ENCODE data around the gene COMMD1. TPM values are rescaled to one million over a fixed set of nuclear protein-coding genes. Genes with fewer than 3 reads are reported as not detected.

The COMMD1 gene
- total and polyA plus RNA-seq, 7 experiments from 2014 or later = 15.6 to 65.3 (median 21.4) TPM

DNA sequence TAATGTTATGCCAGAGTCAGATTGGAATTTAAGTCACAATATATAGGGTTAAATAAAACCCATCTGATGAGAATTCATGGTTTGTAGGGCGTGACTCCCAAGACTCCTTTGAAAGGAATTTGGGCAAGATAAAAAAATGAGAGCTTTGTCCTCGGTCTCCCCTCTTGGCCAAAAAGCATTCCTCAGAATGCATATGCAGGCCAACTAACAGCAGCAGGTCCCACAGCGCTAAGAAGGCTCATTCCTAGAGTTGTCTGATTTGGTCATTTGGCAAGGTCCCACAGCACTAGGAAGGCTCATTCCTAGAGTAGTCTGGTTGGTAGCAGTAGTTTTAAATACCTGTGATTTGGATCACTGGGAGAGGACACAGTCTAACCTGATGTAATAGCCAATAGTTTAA is 184.2 kb downstream of the COMMD1 start:
- ChIA-PET CTCF (no interaction called here), POLR2A (no interaction called here)
- no peaks in the 10 kb centered on the region for H3K36me3 ChIP-seq (ENCODE audit: control insufficient read depth in 2 of 3, insufficient read depth in 3 of 3, low read length in 3 of 3)
- Mint-ChIP-seq H3K27ac (no peak overlapping the region), H3K4me1 (peaks cover 0 to 7% (median 0%) of the 10 kb centered on the region in 7 donors), H3K36me3 (peaks cover 0 to 29% (median 16%) of the 10 kb centered on the region in 5 donors), H3K4me3 (no peak overlapping the region), H3K27me3 (no peaks in the 10 kb centered on the region), H3K9me3 (no peaks in the 10 kb centered on the region)
- no peak overlapping the region for H3K27ac ChIP-seq (ENCODE audit: low read depth, low read length)
- ATAC-seq = no peak
- H3K9me3 ChIP-seq (ENCODE audit: control insufficient read depth in 2 of 3, low read length in 3 of 3) = no peaks in the 10 kb centered on the region
- no peaks in the 10 kb centered on the region for H3K4me1 ChIP-seq (ENCODE audit: control insufficient read depth in 2 of 2, insufficient read depth in 2 of 2, low read length in 2 of 2)
- no peak overlapping the region for H3K4me3 ChIP-seq (ENCODE audit: low read length)
- DNase-seq = no peak
- no peaks in the 10 kb centered on the region for H3K27me3 ChIP-seq (ENCODE audit: control insufficient read depth in 2 of 2, insufficient read depth in 2 of 2, low read length in 2 of 2)
- intact Hi-C loops (cut with micrococcal nuclease) = no loop called here

DNA sequence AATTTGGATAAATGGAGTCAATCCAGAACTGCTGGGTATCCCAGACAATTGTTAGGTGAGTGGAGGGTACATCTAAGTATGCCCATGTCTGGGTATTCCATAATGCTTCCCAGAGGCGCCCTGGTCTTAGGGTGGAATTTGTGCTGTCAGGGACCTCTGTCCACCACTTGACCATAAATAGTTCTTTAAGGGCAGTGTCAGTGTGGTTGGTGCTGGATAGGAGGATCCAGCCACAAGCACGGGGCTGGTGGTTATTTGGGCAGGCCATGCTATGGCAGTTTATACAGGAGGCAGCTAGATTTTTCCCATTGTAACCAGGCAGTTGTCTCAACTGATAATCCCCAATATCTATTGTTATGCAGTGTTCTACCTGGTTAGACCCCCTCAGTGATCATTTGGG is 186.0 kb downstream of the COMMD1 start:
- no peak overlapping the region for H3K4me3 Mint-ChIP-seq
- POLR2A ChIA-PET = no interaction called here
- Histone ChIP-seq H3K27me3 (ENCODE audit: control insufficient read depth in 2 of 2, insufficient read depth in 2 of 2, low read length in 2 of 2) (no peaks in the 10 kb centered on the region), H3K9me3 (ENCODE audit: control insufficient read depth in 2 of 3, low read length in 3 of 3) (no peaks in the 10 kb centered on the region), H3K4me1 (ENCODE audit: control insufficient read depth in 2 of 2, insufficient read depth in 2 of 2, low read length in 2 of 2) (no peaks in the 10 kb centered on the region), H3K36me3 (ENCODE audit: control insufficient read depth in 2 of 3, insufficient read depth in 3 of 3, low read length in 3 of 3) (no peaks in the 10 kb centered on the region), H3K27ac (ENCODE audit: low read depth, low read length) (no peak overlapping the region), H3K4me3 (ENCODE audit: low read length) (no peak overlapping the region)
- intact Hi-C loops (cut with micrococcal nuclease) = no loop called here
- ATAC-seq = no peak
- no peak overlapping the region for H3K27ac Mint-ChIP-seq
- H3K4me1 Mint-ChIP-seq = peaks cover 0 to 7% (median 0%) of the 10 kb centered on the region in 7 donors
- CTCF ChIA-PET = no interaction called here
- H3K36me3 Mint-ChIP-seq = peaks cover 0 to 29% (median 16%) of the 10 kb centered on the region in 5 donors
- H3K9me3 Mint-ChIP-seq = no peaks in the 10 kb centered on the region
- no peaks in the 10 kb centered on the region for H3K27me3 Mint-ChIP-seq
- DNase-seq = no peak

- POLR2A ChIA-PET = no interaction called here
- H3K27ac Mint-ChIP-seq = no peak overlapping the region
- CTCF ChIA-PET = no interaction called here
- Histone ChIP-seq H3K9me3 (ENCODE audit: control insufficient read depth in 2 of 3, low read length in 3 of 3) (no peaks in the 10 kb centered on the region), H3K4me1 (ENCODE audit: control insufficient read depth in 2 of 2, insufficient read depth in 2 of 2, low read length in 2 of 2) (no peaks in the 10 kb centered on the region), H3K27me3 (ENCODE audit: control insufficient read depth in 2 of 2, insufficient read depth in 2 of 2, low read length in 2 of 2) (no peaks in the 10 kb centered on the region), H3K27ac (ENCODE audit: low read depth, low read length) (no peak overlapping the region), H3K4me3 (ENCODE audit: low read length) (no peak overlapping the region), H3K36me3 (ENCODE audit: control insufficient read depth in 2 of 3, insufficient read depth in 3 of 3, low read length in 3 of 3) (no peaks in the 10 kb centered on the region)
- intact Hi-C loops (cut with micrococcal nuclease) = no loop called here
- ATAC-seq (no peak), DNase-seq (no peak)
- H3K4me1 Mint-ChIP-seq = peaks cover 0 to 4% (median 0%) of the 10 kb centered on the region in 7 donors
- peaks cover 0 to 3% (median 0%) of the 10 kb centered on the region in 11 donors for H3K9me3 Mint-ChIP-seq
- H3K27me3 Mint-ChIP-seq = no peaks in the 10 kb centered on the region
- H3K4me3 Mint-ChIP-seq = no peak overlapping the region
- H3K36me3 Mint-ChIP-seq = peaks cover 0 to 11% (median 5%) of the 10 kb centered on the region in 5 donors
These were observed 193.6 kb downstream of the COMMD1 start for GRCh38 chr2:62099050-62099449.

DNA sequence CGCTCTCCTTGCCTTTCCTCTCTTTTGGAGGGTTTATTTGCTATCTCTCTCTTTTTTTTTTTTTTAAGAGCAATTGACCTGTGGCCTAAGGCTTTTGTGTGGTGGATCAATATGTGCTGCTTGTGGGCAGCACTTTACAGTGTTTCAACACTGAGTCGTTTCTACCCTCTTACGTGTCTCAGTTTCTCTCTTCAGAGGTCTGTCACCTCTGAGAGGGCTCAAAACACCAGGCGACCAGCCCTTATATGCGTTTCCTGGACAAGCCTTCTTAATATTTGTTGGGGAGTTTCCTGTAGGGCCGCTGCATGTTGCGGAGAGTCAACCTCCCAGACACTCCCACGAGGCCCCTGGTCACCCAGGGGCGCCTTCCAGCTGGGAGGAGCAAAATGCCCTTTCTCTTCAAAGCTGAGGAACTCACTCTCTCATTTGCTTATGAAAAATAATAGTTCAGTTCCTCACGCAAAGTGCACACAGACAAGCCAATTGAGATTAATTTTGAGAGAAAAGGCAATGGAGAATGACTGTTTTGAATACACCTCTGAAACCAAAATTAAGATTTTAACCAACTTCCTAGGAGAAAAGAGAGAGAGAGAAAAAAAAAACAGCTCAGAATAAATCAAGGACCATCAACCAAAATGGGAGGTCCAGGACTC is 194.2 kb downstream of the COMMD1 start:
- Mint-ChIP-seq H3K9me3 (peaks cover 0 to 3% (median 0%) of the 10 kb centered on the region in 11 donors), H3K27ac (no peak overlapping the region)
- H3K27ac ChIP-seq (ENCODE audit: low read depth, low read length) = no peak overlapping the region

GRCh38 chr2:62101886-62102285 is 196.4 kb downstream of the COMMD1 start:
- DNase-seq (no peak), ATAC-seq (no peak)
- Mint-ChIP-seq H3K27me3 (no peaks in the 10 kb centered on the region), H3K4me3 (no peak overlapping the region), H3K9me3 (peaks cover 0 to 3% (median 0%) of the 10 kb centered on the region in 11 donors), H3K27ac (no peak overlapping the region), H3K36me3 (peaks cover 0 to 12% (median 5%) of the 10 kb centered on the region in 5 donors), H3K4me1 (peaks cover 0 to 4% (median 0%) of the 10 kb centered on the region in 7 donors)
- ChIA-PET POLR2A (no interaction called here), CTCF (no interaction called here)
- intact Hi-C loops (cut with micrococcal nuclease) = no loop called here
- H3K4me1 ChIP-seq (ENCODE audit: control insufficient read depth in 2 of 2, insufficient read depth in 2 of 2, low read length in 2 of 2) = no peaks in the 10 kb centered on the region
- H3K36me3 ChIP-seq (ENCODE audit: control insufficient read depth in 2 of 3, insufficient read depth in 3 of 3, low read length in 3 of 3) = no peaks in the 10 kb centered on the region
- H3K4me3 ChIP-seq (ENCODE audit: low read length) = no peak overlapping the region
- H3K27ac ChIP-seq (ENCODE audit: low read depth, low read length) = no peak overlapping the region
- H3K27me3 ChIP-seq (ENCODE audit: control insufficient read depth in 2 of 2, insufficient read depth in 2 of 2, low read length in 2 of 2) = no peaks in the 10 kb centered on the region
- no peaks in the 10 kb centered on the region for H3K9me3 ChIP-seq (ENCODE audit: control insufficient read depth in 2 of 3, low read length in 3 of 3)

More for the DNA sequence above, 194.2 kb downstream of the COMMD1 start:
- Histone ChIP-seq H3K4me1 (ENCODE audit: control insufficient read depth in 2 of 2, insufficient read depth in 2 of 2, low read length in 2 of 2) (no peaks in the 10 kb centered on the region), H3K36me3 (ENCODE audit: control insufficient read depth in 2 of 3, insufficient read depth in 3 of 3, low read length in 3 of 3) (no peaks in the 10 kb centered on the region), H3K27me3 (ENCODE audit: control insufficient read depth in 2 of 2, insufficient read depth in 2 of 2, low read length in 2 of 2) (no peaks in the 10 kb centered on the region), H3K4me3 (ENCODE audit: low read length) (no peak overlapping the region), H3K9me3 (ENCODE audit: control insufficient read depth in 2 of 3, low read length in 3 of 3) (no peaks in the 10 kb centered on the region)
- no peak for DNase-seq
- Mint-ChIP-seq H3K4me1 (peaks cover 0 to 4% (median 0%) of the 10 kb centered on the region in 7 donors), H3K36me3 (peaks cover 0 to 11% (median 5%) of the 10 kb centered on the region in 5 donors), H3K27me3 (no peaks in the 10 kb centered on the region), H3K4me3 (no peak overlapping the region)
- ChIA-PET POLR2A (no interaction called here), CTCF (no interaction called here)
- ATAC-seq = no peak
- intact Hi-C loops (cut with micrococcal nuclease) = no loop called here

DNA sequence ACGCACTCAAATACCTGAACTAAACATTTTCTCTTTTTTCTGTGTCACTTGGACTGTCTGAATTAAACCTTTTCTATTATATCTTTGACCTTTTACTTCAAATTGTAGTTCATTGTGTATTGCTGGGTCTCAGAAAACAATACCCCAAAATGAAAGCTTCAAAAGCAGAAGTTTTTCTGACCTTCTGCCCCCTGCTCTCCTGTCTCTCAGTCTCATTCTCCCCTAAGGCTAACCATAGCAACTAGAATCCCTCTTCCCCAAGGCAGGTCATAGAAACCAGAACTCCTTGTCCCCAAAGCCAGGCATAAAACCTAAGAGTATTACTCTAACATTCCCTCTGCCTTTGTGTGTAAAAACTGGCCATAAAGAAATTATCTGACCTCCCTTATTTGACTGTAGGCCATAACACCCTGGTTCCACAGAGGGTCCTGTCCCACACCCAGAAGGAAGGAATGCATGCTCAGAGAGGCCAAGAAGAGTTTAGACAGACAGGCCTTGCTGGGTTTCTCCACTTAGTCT is 197.0 kb downstream of the COMMD1 start:
- H3K9me3 Mint-ChIP-seq = peaks cover 0 to 3% (median 0%) of the 10 kb centered on the region in 11 donors
- CTCF ChIA-PET = no interaction called here
- H3K36me3 ChIP-seq (ENCODE audit: control insufficient read depth in 2 of 3, insufficient read depth in 3 of 3, low read length in 3 of 3) = no peaks in the 10 kb centered on the region
- H3K36me3 Mint-ChIP-seq = peaks cover 0 to 12% (median 5%) of the 10 kb centered on the region in 5 donors
- H3K4me3 Mint-ChIP-seq = no peak overlapping the region
- no peak overlapping the region for H3K4me3 ChIP-seq (ENCODE audit: low read length)
- H3K4me1 Mint-ChIP-seq = peaks cover 0 to 4% (median 0%) of the 10 kb centered on the region in 7 donors
- no peaks in the 10 kb centered on the region for H3K9me3 ChIP-seq (ENCODE audit: control insufficient read depth in 2 of 3, low read length in 3 of 3)
- POLR2A ChIA-PET = no interaction called here
- intact Hi-C loops (cut with micrococcal nuclease) = no loop called here
- DNase-seq (no peak), ATAC-seq (no peak)
- no peaks in the 10 kb centered on the region for H3K4me1 ChIP-seq (ENCODE audit: control insufficient read depth in 2 of 2, insufficient read depth in 2 of 2, low read length in 2 of 2)
- H3K27me3 ChIP-seq (ENCODE audit: control insufficient read depth in 2 of 2, insufficient read depth in 2 of 2, low read length in 2 of 2) = no peaks in the 10 kb centered on the region
- H3K27me3 Mint-ChIP-seq = no peaks in the 10 kb centered on the region
- no peak overlapping the region for H3K27ac Mint-ChIP-seq
- H3K27ac ChIP-seq (ENCODE audit: low read depth, low read length) = no peak overlapping the region

DNA sequence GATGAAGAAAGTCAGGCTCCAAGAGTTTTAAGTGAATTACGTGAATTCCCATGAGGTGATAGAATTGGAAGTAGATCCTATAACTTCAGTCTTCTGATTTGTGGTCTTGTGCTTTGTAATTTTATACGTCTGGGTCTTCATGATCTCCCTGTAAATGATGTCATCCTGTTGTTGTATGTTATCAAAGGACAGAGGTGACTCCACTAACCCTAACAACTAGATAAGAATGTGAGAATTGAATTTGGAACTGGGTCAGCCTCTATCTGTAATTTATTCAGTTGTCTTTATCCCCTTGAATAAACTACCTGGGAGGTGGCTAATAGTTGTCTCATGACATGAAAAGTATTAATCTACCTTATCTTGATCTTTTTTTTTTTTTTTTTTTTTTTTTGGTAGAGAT is 204.1 kb downstream of the COMMD1 start:
- peaks cover 0 to 14% (median 4%) of the 10 kb centered on the region in 5 donors for H3K36me3 Mint-ChIP-seq
- ATAC-seq (no peak), DNase-seq (no peak)
- intact Hi-C loops (cut with micrococcal nuclease) = no loop called here
- no peak overlapping the region for H3K4me3 Mint-ChIP-seq
- no peaks in the 10 kb centered on the region for H3K4me1 ChIP-seq (ENCODE audit: control insufficient read depth in 2 of 2, insufficient read depth in 2 of 2, low read length in 2 of 2)
- no peak overlapping the region for H3K27ac Mint-ChIP-seq
- H3K4me3 ChIP-seq (ENCODE audit: low read length) = no peak overlapping the region
- no peaks in the 10 kb centered on the region for H3K27me3 ChIP-seq (ENCODE audit: control insufficient read depth in 2 of 2, insufficient read depth in 2 of 2, low read length in 2 of 2)
- H3K9me3 Mint-ChIP-seq = no peaks in the 10 kb centered on the region
- H3K9me3 ChIP-seq (ENCODE audit: control insufficient read depth in 2 of 3, low read length in 3 of 3) = no peaks in the 10 kb centered on the region
- no peaks in the 10 kb centered on the region for H3K4me1 Mint-ChIP-seq
- ChIA-PET POLR2A (no interaction called here), CTCF (no interaction called here)
- no peaks in the 10 kb centered on the region for H3K27me3 Mint-ChIP-seq
- no peak overlapping the region for H3K27ac ChIP-seq (ENCODE audit: low read depth, low read length)
- H3K36me3 ChIP-seq (ENCODE audit: control insufficient read depth in 2 of 3, insufficient read depth in 3 of 3, low read length in 3 of 3) = no peaks in the 10 kb centered on the region

All from naive thymus-derived CD4-positive, alpha-beta T cell (primary cell).